Spinal cord (tissue), 10 donors: ENCODE measurements around the gene SNPH. TPM values are rescaled to one million over a fixed set of nuclear protein-coding genes. Genes with fewer than 3 reads are reported as not detected.

ENCODE experiments used
- DNase-seq, 6 donors: peaks; one replicate each; pipeline versions ENCODE4 v3.0.0 to v3.0.0-alpha.2; 2013 to 2015; ENCODE audit warnings: low spot score in 6 of 6, low read depth in 4 of 6
- H3K27ac ChIP-seq: one replicate; pipeline ENCODE4 v1.5.1; 2013; ENCODE audit warnings: low read depth, low read length, control low read depth
- H3K27me3 ChIP-seq: one replicate; pipeline ENCODE4 v1.6.1; 2013; ENCODE audit warnings: low read length; ENCODE audit not compliant: control insufficient read depth, insufficient read depth
- H3K36me3 ChIP-seq: one replicate; pipeline ENCODE4 v1.6.1; 2013; ENCODE audit warnings: low read length; ENCODE audit not compliant: control insufficient read depth, insufficient read depth
- H3K4me1 ChIP-seq: one replicate; pipeline ENCODE4 v1.6.1; 2013; ENCODE audit warnings: low read length; ENCODE audit not compliant: control insufficient read depth, insufficient read depth
- H3K4me3 ChIP-seq: one replicate; pipeline ENCODE4 v1.5.1; 2013; ENCODE audit warnings: low read depth, low read length, control low read depth
- H3K9me3 ChIP-seq: one replicate; pipeline ENCODE4 v1.6.1; 2013; ENCODE audit warnings: low read length; ENCODE audit not compliant: control insufficient read depth, insufficient read depth
- WGBS: methylation state at CpG from one replicate; pipeline ENCODE4 v1.1.5; 2013; ENCODE audit warnings: missing lambda C conversion rate; ENCODE audit not compliant: insufficient coverage; 5-methylcytosine and 5-hydroxymethylcytosine counted together
- polyA plus RNA-seq, 2 donors: library from polyadenylated mRNA; unstranded; fragments of 120-200 nt; gene quantifications; one replicate each; pipeline ENCODE4 v1.2.1, GENCODE V29; 2013; ENCODE audit not compliant: insufficient read length in 2 of 2
- total RNA-seq, 2 donors: library from RNA; depleted of rRNA in 1 of 2; stranded (reverse); fragments of 120-200 nt in 1 of 2; fragments of >200 nt in 1 of 2; gene quantifications; one replicate each; pipeline versions ENCODE4 v1.2.3 to v1.2.4, GENCODE V29; 2013 to 2014
- donor health status: healthy.

The SNPH gene
- total and polyA plus RNA-seq, 4 donors, result 12.2 to 46.7 (median 33.9) TPM

- H3K4me1 ChIP-seq, result peaks cover 33% of the 10 kb centered on the region
- 80% methylated on average over 1 of the region's 2 CpGs for WGBS
- H3K27ac ChIP-seq, result no peak overlapping the region
These were observed 7.3 kb downstream of the SNPH start for GRCh38 chr20:1273366-1273765.

GRCh38 chr20:1274485-1275311, 8.6 kb downstream of the SNPH start:
- Histone ChIP-seq H3K4me3 (no peak overlapping the region), H3K9me3 (no peaks in the 10 kb centered on the region), H3K36me3 (peaks cover 22% of the 10 kb centered on the region), H3K27ac (no peak overlapping the region), H3K4me1 (peaks cover 31% of the 10 kb centered on the region), H3K27me3 (no peaks in the 10 kb centered on the region)
- DNase-seq, result peak in 2 of 6 donors; percentile 74 to 90
- WGBS, result 43% methylated on average over 14 of the region's 14 CpGs

More at GRCh38 chr20:1273366-1273765, 7.3 kb downstream of the SNPH start:
- no peak for DNase-seq
- Histone ChIP-seq H3K9me3 (no peaks in the 10 kb centered on the region), H3K4me3 (no peak overlapping the region), H3K36me3 (peaks cover 22% of the 10 kb centered on the region), H3K27me3 (no peaks in the 10 kb centered on the region)

GRCh38 chr20:1275919-1276318, 9.8 kb downstream of the SNPH start:
- Histone ChIP-seq H3K36me3 (peaks cover 24% of the 10 kb centered on the region), H3K4me1 (peaks cover 28% of the 10 kb centered on the region), H3K4me3 (no peak overlapping the region), H3K27ac (no peak overlapping the region), H3K27me3 (no peaks in the 10 kb centered on the region), H3K9me3 (no peaks in the 10 kb centered on the region)
- no CpG with 5 or more reads among the region's 2 CpGs for WGBS
- no peak for DNase-seq

GRCh38 chr20:1277529-1278322, 11.6 kb downstream of the SNPH start:
- peaks cover 26% of the 10 kb centered on the region for H3K36me3 ChIP-seq
- no peak for DNase-seq
- 97% methylated on average over 8 of the region's 8 CpGs for WGBS
- peaks cover 23% of the 10 kb centered on the region for H3K4me1 ChIP-seq
- H3K27me3 ChIP-seq, result no peaks in the 10 kb centered on the region
- no peak overlapping the region for H3K4me3 ChIP-seq
- H3K9me3 ChIP-seq, result no peaks in the 10 kb centered on the region
- no peak overlapping the region for H3K27ac ChIP-seq

- no peak overlapping the region for H3K27ac ChIP-seq
- no CpG with 5 or more reads among the region's 4 CpGs for WGBS
- H3K27me3 ChIP-seq, result no peaks in the 10 kb centered on the region
- H3K9me3 ChIP-seq, result no peaks in the 10 kb centered on the region
- peaks cover 23% of the 10 kb centered on the region for H3K4me1 ChIP-seq
- H3K36me3 ChIP-seq, result peaks cover 24% of the 10 kb centered on the region
- DNase-seq, result no peak
- H3K4me3 ChIP-seq, result no peak overlapping the region
These were observed 12.9 kb downstream of the SNPH start for GRCh38 chr20:1278993-1279392.

GRCh38 chr20:1280195-1281102, 14.4 kb downstream of the SNPH start:
- no peaks in the 10 kb centered on the region for H3K9me3 ChIP-seq
- no peak overlapping the region for H3K4me3 ChIP-seq
- peaks cover 24% of the 10 kb centered on the region for H3K36me3 ChIP-seq
- H3K27ac ChIP-seq, result no peak overlapping the region
- 80% methylated on average over 4 of the region's 6 CpGs for whole genome bisulfite sequencing
- peaks cover 14% of the 10 kb centered on the region for H3K4me1 ChIP-seq
- no peak for DNase-seq
- no peaks in the 10 kb centered on the region for H3K27me3 ChIP-seq

GRCh38 chr20:1281279-1282057, 15.4 kb downstream of the SNPH start:
- Histone ChIP-seq H3K27ac (no peak overlapping the region), H3K27me3 (no peaks in the 10 kb centered on the region), H3K4me3 (no peak overlapping the region), H3K36me3 (peaks cover 18% of the 10 kb centered on the region), H3K4me1 (peaks cover 13% of the 10 kb centered on the region), H3K9me3 (no peaks in the 10 kb centered on the region)
- WGBS, result 77% methylated on average over 5 of the region's 7 CpGs
- DNase-seq, result peak in 1 of 6 donors; percentile 46

GRCh38 chr20:1282966-1283365, 16.9 kb downstream of the SNPH start:
- no peaks in the 10 kb centered on the region for H3K27me3 ChIP-seq
- H3K4me3 ChIP-seq, result no peak overlapping the region
- H3K36me3 ChIP-seq, result peaks cover 16% of the 10 kb centered on the region
- WGBS, result 51% methylated on average over 3 of the region's 3 CpGs
- no peak overlapping the region for H3K27ac ChIP-seq
- DNase-seq, result no peak
- H3K9me3 ChIP-seq, result no peaks in the 10 kb centered on the region
- H3K4me1 ChIP-seq, result peaks cover 22% of the 10 kb centered on the region
